Ramos (cell line): ENCODE measurements around the gene MCF2L2.
"Not testable (repeated sequence)": the region's sequence is repeated elsewhere in the genome, so short reads cannot be mapped to it uniquely, and the experiment has no call there.

Source experiments
- in situ Hi-C: fragments of 300-500 bp; cut with MboI; formaldehyde crosslinking; loops from one replicate; pipeline ENCODE4 v1.14.3; 2022; ENCODE audit warnings: low sequenced_read_pairs; ENCODE audit not compliant: unreplicated experiment

MCF2L2 gene

DNA sequence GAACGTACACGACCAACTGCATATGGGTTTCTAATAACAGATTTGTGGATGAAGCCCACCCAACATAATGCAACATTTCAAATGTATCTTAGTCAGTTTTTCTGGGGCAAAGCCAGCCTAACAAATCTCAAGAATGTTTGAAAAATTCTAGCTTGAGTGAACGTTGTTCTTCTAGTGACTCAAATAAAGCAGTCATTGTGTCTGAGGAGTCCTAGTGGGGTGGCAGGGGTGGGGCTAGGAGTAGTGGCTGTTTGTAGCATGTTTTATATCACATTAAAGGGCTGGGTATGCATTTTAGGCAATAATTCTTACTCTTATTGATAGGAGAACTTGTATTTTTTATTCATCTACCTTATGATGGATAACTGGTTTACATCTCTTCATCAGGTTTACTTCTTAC lies 169.3 kb downstream of the MCF2L2 start:
- in situ Hi-C loops, result no loop called here

DNA sequence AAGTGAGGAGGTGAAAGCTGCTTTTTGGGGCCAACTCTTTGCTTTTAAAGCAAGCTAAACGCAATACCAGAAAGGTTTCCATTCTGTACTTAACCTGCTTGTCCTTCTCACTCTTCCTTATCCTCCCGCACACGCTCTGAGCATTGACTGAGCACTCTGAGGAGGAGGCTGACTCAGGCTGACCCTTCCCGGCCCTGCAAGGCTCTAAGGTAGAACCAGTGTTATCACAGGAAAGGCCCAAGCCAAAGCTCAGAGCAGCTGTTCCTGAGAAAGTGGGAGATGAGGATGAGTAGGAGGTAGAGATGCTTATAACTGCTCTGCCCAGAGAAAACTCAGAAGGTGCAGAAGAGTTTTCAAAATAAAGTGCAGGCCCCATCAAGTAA lies 173.1 kb downstream of the MCF2L2 start:
- in situ Hi-C loops, result no loop called here

DNA sequence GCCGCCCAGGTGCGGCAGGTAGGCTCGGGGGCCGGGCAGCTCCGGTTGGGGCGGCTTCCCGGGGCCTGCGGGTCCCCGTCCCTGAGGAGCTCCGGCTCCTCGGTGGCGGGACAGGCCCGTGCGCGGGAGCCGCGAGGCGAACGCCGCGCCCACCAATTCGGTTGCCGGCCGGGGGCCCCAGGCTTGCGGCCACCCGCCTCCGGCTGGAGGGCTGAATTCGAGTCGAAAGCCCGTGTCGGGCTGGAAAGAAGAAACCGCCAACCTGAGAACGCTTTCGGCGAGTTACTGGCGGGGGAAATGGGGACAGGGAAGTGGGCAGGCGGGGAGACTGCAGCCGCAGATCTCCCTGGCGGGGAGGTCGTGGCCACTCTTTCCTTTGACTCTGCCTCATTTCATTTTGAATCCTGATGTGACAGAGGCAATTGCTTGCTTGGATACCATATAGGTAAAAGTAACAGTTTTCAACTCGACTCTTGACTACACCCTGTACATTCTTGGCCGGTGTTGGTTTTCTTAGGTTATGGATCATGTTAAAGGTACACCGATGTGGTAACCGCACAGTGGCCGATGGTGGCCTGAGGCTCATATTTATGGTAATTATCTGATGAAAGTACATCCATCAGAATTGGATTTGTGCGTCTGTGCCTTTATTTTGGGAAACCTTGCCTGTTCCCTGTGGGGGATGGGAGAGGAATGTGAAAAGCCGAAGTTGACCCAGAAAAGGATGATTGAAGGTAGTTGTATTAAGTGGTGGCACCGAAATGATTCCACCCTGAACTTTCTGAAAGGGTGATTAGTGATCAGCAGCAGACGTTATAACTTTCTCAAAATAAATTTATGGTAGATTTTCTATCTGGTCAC lies 173.7 kb downstream of the MCF2L2 start:
- in situ Hi-C loops, result no loop called here

DNA sequence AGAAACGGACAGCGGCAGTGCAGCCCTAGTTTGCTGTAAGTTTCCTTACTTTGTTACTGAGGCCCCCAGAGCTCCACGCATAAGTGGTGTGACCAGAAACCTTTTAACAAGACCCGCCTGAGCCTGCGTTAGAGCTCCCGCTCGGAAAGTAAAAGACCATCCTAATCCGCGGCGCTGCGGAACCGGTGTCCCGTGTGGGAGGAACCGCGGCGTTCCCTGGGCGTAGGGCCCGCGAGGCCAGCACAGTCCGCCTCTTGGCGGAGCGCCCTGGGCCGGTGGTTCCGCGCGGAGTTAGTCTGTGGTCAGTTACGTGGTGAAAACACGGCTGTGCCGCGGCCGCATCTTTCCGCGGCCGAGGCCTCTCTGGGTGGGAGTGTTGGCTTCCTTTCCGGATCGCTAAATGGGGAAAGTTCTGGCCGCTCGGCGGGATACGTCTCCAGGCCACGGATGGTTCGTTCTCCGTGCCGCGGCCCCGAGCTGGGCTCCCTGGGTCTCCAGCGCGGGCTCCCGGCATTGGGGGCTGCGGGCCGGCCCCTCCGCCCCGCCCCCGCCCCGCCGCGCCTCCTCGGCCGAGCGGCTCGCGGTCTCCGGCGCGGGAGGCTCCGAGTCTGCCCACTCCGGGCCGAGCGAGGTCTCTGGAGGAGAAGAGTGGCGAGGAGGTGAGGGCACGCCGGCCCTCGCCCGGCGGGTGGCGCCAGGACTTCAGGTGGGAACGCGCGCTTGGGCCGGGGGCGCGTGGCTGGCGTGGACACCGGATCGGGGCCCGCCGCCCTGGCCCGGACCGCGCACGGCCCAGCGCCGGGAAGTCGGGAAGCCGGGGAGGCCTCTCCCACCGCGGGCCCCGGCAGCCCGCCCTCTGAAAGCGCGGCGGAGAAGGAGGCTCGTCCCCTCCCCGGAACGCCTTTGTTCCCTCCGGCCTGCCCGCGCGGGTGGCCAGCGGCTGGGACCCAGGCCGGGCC lies 174.6 kb downstream of the MCF2L2 start:
- in situ Hi-C loops, result no loop called here

DNA sequence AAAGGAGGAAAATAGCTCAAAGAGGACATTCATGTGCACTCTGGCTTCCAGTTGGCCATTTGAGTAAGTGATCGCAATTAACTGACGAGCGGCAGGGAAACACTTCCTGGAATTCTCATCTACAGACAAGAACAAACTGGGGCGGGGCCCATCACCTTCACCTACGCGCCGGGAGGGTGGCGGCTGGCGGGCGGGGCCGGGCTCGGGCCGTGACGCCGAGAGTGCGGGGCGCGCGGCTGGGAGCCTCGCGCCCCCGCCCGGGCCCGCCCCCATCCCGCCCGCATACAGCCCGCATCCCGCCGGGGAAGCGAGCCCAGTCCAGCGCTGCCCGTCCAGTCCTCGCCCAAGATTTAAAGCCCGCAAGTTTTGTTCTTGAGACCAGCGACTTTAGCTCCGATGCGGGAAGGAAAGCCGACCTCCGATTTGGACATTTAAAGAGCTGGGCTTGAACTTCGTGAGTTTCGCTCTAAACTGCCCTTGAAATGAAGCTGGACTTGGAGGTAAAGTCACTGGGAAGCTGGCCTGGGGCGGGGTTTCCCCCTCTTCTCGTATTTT lies 175.4 kb downstream of the MCF2L2 start, which contains the start of gene B3GNT5:
TSS of gene B3GNT5 (plus strand) at position 281 of the 555 bp plus-strand sequence. CDS start 16,546 bp downstream, outside the sequence.
- in situ Hi-C loops, result no loop called here

DNA sequence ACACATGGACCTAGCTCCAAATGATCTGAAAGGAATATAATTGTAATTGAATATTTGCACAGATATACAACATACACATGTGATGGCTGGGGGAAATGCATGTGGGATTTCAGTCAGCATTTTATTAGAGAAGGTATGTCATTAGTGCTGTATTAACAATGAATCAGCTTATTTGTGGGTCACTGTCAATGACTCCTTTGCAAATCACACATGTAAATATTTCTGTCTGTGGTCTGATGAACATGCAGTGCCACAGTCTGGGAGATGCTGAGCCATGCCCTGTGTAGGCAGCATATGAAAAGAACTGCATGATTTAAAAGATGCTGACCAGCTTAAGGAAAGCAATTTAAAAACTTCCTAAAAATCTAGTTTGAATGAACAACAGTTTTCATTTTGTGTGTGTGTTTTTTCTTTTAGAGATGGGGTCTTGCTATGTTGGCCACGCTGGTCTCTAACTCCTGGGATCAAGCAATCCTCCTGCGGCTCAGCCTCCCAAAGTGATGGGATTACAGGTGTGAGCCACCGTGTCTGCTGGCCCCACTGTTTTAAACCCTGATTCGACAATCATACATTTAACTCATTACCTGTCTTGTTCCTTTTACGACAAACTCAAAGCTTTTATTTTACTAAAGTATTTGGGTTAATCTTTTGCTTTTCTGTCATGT lies 176.2 kb downstream of the MCF2L2 start:
- in situ Hi-C loops, result no loop called here

DNA sequence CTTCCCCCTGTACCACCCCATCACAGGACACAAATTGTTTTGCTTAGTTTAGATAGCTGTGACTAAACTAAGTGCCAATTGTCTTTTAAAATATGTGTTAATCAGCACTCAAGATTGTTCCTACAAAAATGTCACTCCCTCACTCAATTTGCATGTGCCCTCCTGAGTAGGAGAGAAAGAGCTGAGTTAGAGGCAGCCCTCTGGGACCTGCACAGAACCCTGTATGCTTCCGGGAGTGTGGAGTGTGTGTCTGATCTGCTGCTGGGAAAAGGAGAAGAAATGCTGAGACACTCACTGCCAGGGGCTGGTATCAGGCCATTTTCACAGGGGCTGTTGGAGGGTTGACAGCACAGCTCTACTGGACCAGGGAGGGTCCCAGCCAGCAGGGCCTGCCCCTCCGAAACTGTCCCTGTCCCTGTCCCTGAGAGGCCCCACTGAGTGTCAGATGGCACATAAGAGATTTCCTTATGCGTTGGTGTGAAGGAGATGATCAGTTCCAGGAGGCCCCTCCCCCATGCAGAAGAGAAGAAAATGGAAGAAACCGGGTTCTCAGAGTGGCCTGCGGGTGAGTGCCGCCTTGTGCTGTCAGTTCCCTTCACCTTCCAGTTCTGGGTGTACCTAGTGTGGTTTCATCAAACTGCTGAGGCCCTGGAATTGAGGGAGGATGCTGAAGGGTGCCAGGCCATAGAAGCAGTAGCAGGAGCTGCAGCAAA lies 179.3 kb downstream of the MCF2L2 start:
- in situ Hi-C loops, result no loop called here

DNA sequence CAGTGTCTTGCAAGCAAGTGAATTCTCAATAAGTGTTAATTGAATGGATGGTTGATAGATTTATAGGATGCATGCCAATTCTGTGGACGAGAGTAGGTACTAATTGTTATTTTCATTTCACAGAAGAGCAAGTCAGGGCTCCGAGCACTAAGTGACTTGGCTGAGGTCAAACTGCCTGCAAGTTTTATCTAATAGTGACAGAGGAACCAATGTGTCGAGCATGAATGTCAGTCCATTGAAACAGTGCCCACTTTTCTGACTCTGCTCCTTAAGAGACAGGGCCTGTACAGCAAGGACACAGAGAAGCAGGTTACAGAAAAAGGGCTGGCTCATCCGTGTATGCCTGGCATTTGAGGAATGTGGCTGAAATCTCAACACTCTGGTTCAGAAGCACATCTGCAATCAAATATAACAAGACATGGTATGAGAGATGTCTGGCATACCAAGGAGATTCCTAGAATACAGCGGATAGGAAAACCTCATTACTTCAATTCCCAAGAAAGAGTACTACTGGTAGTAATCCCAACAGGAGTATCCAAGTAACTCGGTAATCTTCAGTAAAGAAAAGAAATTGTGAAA lies 181.3 kb downstream of the MCF2L2 start:
- in situ Hi-C loops, result no loop called here

DNA sequence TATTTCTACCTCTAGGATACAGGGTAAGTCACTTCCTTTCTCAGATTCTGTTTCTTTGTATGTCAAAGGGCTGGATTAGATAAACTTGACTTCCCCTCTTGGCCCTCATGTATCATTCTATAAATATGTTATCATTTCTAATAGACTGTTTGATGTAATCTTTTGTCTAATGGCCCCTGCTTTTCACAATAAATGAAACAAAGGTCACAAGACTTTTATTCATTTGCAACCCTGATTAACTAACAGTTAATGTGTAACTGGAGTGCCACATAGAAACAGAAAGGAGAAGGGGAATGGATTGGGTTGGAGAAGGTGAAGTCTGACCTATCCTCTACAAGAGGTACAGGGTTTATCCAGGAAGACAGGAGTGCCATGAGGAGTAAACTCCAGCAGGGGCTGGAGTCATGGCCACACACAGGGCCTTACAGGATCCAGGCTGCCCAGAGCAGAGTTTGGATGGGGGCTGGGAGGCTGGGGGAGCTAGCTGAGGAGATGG lies 183.4 kb downstream of the MCF2L2 start:
- in situ Hi-C loops, result no loop called here

DNA sequence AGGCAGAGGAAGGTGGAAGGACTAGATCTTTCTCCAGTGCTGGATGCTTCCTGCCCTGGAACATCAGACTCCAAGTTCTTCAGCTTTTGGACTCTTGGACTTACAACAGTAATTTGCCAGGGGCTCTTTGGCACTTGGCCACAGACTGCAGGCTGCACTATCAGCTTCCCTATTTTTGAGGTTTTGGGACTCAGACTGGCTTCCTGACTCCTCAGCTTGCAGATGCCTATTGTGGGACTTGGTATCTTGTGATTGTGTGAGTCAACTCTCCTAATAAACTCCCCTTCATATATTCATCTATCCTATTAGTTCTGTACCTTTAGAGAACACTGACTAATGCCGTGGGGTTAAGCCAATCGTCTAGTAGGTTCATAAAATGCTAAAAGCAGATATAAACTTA lies 184.2 kb downstream of the MCF2L2 start:
- in situ Hi-C loops, result no loop called here

DNA sequence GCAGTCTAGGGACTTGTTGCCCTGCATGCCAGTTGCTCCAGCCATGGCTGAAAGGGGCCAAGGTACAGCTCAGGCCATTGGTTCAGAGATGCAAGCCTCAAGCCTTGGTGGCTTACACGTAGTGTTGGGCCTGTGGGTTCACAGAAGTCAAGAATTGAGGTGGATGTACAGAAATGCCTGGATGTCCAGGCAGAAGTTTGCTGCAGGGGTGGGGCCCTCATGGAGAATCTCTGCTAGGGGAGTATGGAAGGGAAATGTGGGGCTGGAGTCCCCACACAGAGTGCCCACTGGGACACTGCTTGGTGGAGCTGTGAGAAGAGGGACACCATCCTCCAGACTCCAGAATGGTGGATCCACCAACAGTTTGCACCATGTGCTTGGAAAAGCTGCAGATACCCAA lies 186.0 kb downstream of the MCF2L2 start:
- in situ Hi-C loops, result no loop called here

DNA sequence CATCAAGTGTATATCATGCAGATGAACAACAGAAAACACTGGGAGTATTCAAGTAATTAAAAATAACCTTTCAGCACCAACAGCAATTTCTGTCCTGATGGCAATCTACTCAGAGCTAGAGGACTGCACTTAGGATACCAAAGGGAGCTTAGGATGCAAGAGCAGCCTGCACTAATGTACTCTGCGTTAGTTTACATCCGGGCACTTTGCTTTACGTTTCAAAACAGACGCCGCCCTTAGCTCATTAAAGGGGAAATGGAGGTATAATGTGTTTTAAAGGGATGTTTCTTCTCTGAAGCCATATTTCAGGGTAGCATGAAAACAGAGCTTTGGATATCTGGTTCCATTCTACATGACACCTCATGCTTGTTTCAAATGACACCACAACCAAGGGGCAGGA lies 189.4 kb downstream of the MCF2L2 start:
- in situ Hi-C loops, result no loop called here

DNA sequence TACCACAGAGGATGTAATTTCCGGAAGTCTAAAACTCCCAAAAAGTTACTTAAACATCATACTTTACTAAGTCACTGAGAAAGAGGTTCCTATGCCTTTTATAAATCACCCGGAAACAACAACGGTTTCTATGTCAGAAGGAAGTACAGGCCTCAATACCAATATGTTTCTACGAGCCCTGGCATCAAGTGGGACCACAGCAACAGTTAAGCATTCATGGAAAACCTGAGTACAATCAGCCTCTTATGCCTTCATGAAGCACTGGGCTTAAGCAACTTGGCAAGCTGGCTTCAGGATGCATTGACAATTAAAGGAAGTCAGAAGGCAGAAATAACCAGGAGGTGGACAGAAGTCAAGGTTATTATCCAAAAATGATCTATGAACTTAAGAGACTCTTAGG lies 194.5 kb downstream of the MCF2L2 start:
- in situ Hi-C loops, result no loop called here

DNA sequence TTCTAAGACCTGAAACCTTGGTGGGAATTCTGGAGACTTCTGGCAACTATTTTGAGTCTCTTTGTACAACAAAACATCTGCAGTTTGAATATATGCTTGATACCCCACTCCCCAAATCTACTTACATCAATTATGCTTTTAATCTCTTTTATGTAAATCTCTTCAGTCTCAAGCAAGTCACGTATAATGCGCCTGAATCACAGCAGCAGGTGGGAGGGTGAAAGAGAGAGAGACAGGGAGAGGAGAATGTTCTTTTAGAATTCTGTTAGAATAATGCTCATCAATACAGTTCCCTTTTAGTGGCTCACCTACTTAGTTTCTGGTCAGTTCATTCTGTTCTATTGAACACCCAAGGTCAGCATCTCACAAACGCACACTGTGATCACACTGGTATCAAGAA lies 197.6 kb downstream of the MCF2L2 start:
- in situ Hi-C loops, result no loop called here

DNA sequence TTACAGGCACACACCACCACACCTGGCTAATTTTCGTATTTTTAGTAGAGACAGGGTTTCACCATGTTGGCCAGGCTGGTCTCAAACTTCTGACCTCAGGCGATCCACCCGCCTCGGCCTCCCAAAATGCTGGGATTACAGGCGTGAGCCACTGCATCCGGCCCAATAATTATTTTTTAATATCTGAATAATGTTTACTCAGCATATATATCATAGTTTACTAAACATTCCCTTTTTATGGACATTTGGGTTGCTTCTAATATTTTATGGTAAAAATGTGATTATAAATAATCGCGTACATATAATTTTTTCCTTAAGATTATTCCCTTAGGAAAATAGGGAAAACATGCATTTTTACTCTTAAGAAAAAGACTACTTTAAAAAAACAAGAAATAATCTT lies 198.2 kb downstream of the MCF2L2 start:
- in situ Hi-C loops, result not testable (repeated sequence)

DNA sequence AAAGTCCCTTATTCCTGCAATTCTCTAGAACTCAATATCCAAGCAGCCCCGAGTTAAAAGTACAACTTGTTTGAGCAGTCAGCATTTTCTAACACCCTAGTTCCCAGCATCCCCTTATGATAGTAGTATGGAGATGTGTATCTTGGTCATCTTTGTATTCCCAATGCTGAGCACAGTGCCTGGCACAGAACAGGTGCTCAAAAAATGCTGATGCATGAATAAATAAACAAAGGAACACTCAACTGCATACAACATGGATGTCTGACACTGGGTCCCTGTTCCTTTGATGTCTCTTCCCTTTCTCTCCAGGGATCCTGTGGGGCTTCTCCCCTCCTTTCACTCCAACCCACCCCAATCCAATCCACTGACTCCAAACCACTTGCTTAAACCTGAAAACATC lies 199.2 kb downstream of the MCF2L2 start:
- in situ Hi-C loops, result no loop called here

DNA sequence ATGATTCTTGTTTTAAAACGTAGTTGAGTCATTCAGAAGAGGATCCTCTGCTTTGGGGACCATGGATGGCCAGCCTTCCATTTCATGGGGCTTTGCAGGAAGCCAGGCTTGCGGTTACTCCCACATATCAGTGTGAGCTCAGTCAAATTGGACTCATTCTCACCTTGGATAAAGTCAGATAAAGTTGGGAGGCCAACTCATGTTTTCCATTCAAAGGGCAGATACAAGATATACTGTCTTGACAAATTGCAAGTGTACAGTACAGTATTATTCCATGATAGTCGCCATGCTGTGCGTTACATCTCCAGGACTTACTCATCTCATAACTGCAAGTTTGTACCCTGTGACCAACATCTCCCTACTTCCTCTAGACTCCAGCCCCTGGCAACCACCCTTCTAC lies 200.8 kb downstream of the MCF2L2 start:
- in situ Hi-C loops, result no loop called here

DNA sequence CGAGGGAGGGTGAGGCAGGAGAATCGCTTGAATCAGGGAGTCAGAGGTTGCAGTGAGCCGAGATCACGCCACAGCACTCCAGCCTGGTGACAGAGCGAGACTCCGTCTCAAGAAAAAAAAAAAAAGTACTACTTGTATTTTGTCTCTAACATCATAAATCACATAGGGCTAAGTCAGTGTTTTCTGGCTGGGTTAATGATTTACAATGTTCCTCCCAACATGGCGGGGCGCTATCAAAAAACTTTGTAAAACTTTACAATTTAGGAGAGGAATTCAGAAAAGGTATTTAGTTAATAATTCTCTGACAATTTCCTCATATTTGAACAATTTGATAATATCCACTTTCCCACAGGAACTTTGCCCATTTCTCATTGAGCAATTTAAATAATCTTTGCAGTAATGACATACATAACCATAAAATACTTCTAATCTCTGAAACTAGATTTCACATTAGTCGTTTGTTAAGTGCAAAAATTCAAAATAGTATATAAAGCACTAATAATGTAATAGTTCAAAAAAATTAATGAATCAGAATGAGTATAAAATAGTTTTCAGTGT lies 202.0 kb downstream of the MCF2L2 start:
- in situ Hi-C loops, result no loop called here
